SU-DHL-6 (cell line): ENCODE data around the gene RND1.

ENCODE experiments used
- CTCF ChIP-seq: fragments of 200-600 bp; sonication (generic); IDR thresholded peaks from one replicate; pipeline ENCODE4 v1.5.1; 2017; ENCODE audit warnings: antibody characterized with exemption, mild to moderate bottlenecking, low read length, moderate library complexity; ENCODE audit not compliant: insufficient read depth, poor library complexity, severe bottlenecking
- EZH2phosphoT487 ChIP-seq: fragments of 200-600 bp; sonication (generic), shearing (Covaris generic); conservative IDR thresholded peaks from 2 replicates; pipeline ENCODE4 v1.6.1; 2018; ENCODE audit warnings: mild to moderate bottlenecking, antibody characterized with exemption, low read length, moderate library complexity, mixed read lengths

GRCh38 chr12:48813465-48814261 is 52.0 kb downstream of the RND1 start:
- TF ChIP-seq CTCF (no peak), EZH2phosphoT487 (no peak)
